GM21367 (cell line): ENCODE results near the gene ARID4B.
"Not testable (repeated sequence)": the region's sequence is repeated elsewhere in the genome, so short reads cannot be mapped to it uniquely, and the experiment has no call there.

Experiments used
- ATAC-seq: cut with Tn5 transposase; IDR thresholded peaks from one replicate; pipeline ENCODE4 v1.9.1; 2021; ENCODE audit not compliant: unreplicated experiment

ARID4B gene

GRCh38 chr1:235297579-235297978 lies 30.4 kb downstream of the ARID4B start:
- ATAC-seq = no peak

DNA sequence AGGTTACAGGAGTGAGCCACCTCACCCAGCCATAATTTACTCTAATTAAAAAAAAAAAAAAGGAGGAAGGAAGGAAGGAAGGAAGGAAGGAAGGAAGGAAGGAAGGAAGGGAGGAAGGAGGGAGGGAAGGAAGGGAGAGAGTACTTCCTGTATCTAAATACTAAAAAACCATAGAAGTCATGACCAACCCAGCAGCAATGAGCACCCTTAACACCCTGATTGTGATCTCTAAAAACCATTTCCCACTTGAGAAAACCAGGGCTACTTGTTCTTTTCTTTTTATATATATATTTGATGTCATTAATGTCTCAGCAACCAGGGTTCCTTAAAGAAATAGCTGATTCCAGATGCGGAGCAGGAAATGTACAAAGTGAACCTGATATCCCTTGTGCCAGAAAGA lies 31.2 kb downstream of the ARID4B start:
- ATAC-seq = no peak

DNA sequence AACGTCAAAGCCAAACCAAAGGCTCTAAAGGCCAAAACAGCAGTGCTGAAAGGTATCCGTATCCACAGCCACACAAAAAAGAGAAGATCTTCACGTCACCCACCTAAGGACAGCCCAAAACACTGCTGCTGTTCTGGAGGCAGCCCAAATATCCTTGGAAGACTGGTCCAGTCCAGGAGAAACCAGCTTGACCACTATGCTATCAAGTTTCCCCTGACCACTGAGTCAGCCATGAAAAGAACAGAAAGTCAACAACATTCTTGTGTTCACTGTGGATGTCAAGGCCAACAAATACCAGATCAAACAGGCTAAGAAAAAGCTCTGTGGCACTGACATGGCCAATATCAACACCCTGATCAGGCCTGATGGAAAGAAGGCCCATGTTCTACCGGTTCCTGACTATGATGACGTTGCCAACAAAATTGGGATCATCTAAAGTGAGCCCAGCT lies 32.1 kb downstream of the ARID4B start:
- no peak for ATAC-seq

- no peak for ATAC-seq
These were observed 34.5 kb downstream of the ARID4B start for GRCh38 chr1:235293322-235293942.

DNA sequence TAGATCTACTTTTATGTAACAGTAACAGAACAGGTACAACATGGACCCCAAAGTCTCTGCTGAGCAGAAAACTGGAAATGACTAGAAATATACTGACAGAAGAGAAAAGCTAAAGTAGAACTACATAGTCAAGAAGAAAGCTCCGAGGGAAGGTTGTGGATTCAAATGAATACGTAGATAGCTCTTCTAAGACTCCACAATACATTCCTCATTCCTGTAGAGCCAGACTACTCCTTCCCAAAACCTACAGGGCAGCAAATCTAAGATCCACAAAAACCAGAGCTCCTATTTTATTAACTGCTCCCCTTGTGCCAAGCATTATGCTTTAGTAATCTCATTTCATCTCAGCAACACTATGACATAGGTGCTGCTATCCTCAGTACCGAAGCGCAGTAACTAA lies 35.2 kb downstream of the ARID4B start:
- ATAC-seq = no peak

DNA sequence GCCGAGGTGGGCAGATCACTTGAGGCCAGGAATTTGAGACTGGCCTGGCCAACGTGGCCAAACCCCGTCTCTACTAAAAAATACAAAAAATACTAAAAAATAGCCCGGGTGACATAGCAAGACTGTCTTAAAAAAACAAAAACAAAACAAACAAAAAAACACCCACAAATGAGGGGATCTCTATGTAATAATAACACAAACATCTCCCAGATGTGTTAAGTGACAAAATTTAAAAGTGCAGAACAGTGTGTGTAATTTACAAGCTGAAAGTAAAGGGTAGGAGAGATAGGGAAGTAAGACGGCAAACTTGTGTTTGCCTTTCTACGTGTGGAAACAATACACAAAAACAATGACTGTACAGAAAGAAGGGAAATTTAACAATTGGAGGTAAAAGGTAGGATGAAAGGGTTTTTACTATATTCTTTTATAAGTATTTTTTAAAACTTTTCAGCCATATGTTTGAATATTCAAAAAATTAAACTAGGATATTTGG lies 36.3 kb downstream of the ARID4B start:
- no peak for ATAC-seq

- ATAC-seq = no peak
These were observed 37.1 kb downstream of the ARID4B start for GRCh38 chr1:235290740-235291502.

DNA sequence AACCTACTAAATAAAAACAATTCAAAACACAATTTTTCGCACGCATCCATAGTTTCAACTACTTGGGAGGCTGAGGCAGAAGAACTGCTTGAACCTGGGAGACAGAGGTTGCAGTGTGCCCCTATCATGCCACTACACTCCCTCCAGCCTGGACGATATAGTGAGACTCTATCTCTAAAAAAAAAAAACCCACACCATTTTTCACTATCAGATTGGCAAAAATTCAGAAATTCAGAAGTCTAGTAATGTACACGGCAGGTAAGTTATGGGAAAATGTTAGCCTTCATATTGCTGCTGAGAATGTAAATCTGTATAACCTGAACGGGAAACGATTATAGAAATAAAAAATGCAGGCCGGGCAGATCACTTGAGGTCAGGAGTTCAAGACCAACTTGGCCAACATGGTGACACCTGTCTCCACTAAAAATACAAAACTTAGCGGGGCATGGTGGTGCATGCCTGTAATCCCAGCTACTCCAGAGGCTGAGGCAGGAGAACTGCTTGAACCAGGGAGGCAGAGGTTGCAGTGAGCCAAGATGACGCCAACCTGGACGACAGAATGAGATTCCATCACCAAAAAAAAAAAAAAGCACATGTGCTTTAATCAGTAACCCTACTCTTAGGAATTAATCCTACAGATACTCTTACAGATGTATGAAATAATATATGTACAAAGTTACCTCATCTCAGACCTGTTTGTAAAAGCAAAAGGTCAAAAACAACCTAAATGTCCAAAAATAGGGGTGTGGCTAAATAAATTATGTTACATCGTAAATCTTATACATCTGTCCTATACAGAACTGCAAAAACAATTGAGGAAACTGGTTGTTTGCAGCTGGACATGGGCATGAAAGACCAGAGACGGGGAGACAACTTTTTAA lies 37.9 kb downstream of the ARID4B start:
- ATAC-seq = no peak

GRCh38 chr1:235287208-235287882 lies 40.6 kb downstream of the ARID4B start:
- no peak for ATAC-seq

GRCh38 chr1:235286667-235287066 lies 41.3 kb downstream of the ARID4B start:
- ATAC-seq = no peak

GRCh38 chr1:235284231-235284769 lies 43.7 kb downstream of the ARID4B start:
- no peak for ATAC-seq

DNA sequence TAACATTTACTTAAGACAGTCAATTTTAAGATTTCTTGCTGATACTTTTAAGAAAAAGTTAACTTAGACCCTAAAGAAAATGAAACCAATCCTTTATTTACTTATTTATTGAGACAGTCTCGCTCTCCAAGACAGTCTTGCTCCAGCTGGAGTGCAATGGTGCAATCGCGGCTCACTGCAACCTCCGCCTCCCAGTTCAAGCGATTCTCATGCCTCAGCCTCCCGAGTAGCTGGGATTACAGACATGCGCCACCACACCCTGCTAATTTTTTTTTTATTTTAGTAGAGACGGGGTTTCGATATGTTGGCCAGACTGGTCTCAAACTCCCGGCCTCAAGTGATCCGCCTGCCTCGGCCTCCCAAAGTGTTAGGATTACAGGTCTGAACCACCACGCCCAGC lies 44.3 kb downstream of the ARID4B start:
- not testable (repeated sequence) for ATAC-seq

- no peak for ATAC-seq
These were observed 47.5 kb downstream of the ARID4B start for GRCh38 chr1:235280467-235280866.

GRCh38 chr1:235279694-235280093 lies 48.3 kb downstream of the ARID4B start:
- no peak for ATAC-seq

DNA sequence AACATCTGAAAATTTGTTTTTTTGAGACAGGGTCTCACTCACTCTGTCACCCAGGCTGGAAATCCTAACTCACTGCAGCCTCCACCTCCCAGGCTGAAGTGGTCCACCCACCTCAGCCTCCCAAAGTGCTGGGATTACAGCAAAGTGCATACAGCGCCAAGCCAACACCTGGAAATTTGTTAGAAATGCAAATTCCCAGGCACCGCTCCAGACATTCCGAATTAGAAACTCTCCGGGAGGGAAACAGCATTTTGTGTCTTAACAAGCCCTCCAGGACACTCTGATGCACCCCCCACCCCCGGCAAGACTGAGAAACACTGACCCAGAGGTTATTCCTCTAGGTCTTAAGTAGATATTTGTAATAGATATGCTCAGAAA lies 49.1 kb downstream of the ARID4B start:
- no peak for ATAC-seq

- no peak for ATAC-seq
These were observed 49.6 kb downstream of the ARID4B start for GRCh38 chr1:235278233-235278914.

- ATAC-seq = no peak
These were observed 50.3 kb downstream of the ARID4B start for GRCh38 chr1:235277709-235278108.

DNA sequence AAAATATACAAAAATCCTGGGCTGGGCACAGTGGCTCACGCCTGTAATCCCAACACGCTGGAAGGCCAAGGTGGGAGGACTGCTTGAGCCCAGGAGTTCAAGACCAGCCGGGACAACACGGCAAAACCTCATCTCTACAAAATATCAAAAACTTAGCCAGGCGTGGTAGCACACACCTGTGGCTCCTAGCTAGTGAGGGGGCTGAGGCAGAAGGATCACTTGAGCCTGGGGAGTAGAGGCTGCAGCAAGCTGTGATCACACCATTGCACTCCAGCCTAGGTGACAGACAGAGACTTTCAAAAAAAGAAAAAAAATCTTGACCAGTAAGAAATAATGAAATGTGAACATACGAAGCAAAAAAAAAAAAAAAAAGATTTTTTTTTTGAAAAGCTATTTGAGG lies 52.1 kb downstream of the ARID4B start:
- ATAC-seq = no peak

GRCh38 chr1:235275223-235275622 lies 52.8 kb downstream of the ARID4B start:
- ATAC-seq = peak; percentile 53

DNA sequence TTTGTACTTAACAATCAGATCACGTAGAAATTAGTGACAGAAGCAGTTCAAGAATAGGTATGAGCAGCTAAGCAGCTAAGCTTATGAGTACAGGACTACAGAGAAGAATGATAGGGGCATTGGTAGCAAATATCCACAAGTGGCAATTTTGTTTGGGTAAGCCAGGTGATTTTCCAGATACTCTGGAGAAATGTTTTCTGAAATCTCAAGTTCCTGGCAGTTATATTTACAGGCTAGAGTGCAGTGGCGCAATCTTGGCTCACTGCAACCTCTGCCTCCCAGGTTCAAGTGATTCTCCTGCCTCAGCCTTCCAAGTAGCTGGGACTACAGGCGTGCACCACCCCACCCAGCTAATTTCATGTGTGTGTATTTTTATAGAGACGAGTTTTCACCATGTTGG lies 55.1 kb downstream of the ARID4B start:
- no peak for ATAC-seq
